Embryonic facial prominence (tissue), 1 donor: ENCODE data around the gene HBQ1.
"Not testable (repeated sequence)": the region's sequence is repeated elsewhere in the genome, so short reads cannot be mapped to it uniquely, and the experiment has no call there.

Experiments used
- DNase-seq: peaks from one replicate; pipeline ENCODE4 v3.0.0-alpha.2; 2016; ENCODE audit errors: extremely low spot score

HBQ1 gene

GRCh38 chr16:176006-176405 is 4.3 kb upstream of the HBQ1 start:
- not testable (repeated sequence) for DNase-seq

GRCh38 chr16:176477-177382 is 3.5 kb upstream of the HBQ1 start, which contains the start of gene HBA1:
Gene HBA1, plus strand, starts transcription at chr16:176680. Its CDS starts 37 bp downstream, at chr16:176717.
- DNase-seq = not testable (repeated sequence)

GRCh38 chr16:177394-177822 is 2.9 kb upstream of the HBQ1 start:
- DNase-seq = peak; percentile 100

- no peak for DNase-seq
Observed at GRCh38 chr16:177981-178667, 2.1 kb upstream of the HBQ1 start.

GRCh38 chr16:178668-179015 is 1.6 kb upstream of the HBQ1 start:
- DNase-seq = no peak

- no peak for DNase-seq
Observed at GRCh38 chr16:179211-180092, 807 bp upstream of the HBQ1 start.

GRCh38 chr16:180681-181564 is 664 bp downstream of the HBQ1 start:
- DNase-seq = no peak

- DNase-seq = no peak
Observed at GRCh38 chr16:181565-182021, 1.3 kb downstream of the HBQ1 start.

- DNase-seq = no peak
Observed at GRCh38 chr16:183005-183404, 2.7 kb downstream of the HBQ1 start.

GRCh38 chr16:185213-185612 is 5.0 kb downstream of the HBQ1 start:
- no peak for DNase-seq

- DNase-seq = no peak
Observed at GRCh38 chr16:185691-186090, 5.4 kb downstream of the HBQ1 start.

- no peak for DNase-seq
Observed at GRCh38 chr16:187330-187729, 7.1 kb downstream of the HBQ1 start.

- no peak for DNase-seq
Observed at GRCh38 chr16:188674-189073, 8.4 kb downstream of the HBQ1 start.

- no peak for DNase-seq
Observed at GRCh38 chr16:189604-190186, 9.4 kb downstream of the HBQ1 start.

- DNase-seq = no peak
Observed at GRCh38 chr16:191831-192230, 11.6 kb downstream of the HBQ1 start.

GRCh38 chr16:192686-193085 is 12.4 kb downstream of the HBQ1 start:
- DNase-seq = no peak

- DNase-seq = no peak
Observed at GRCh38 chr16:193441-193840, 13.2 kb downstream of the HBQ1 start.

- no peak for DNase-seq
Observed at GRCh38 chr16:194516-194915, 14.3 kb downstream of the HBQ1 start.

GRCh38 chr16:200388-200787 is 20.1 kb downstream of the HBQ1 start:
- DNase-seq = no peak

- no peak for DNase-seq
Observed at GRCh38 chr16:203246-203645, 23.0 kb downstream of the HBQ1 start.

- not testable (repeated sequence) for DNase-seq
Observed at GRCh38 chr16:204046-204445, 23.8 kb downstream of the HBQ1 start.
